ENCODE data around the gene ADCY3. TPM values are rescaled to one million over a fixed set of nuclear protein-coding genes. Genes with fewer than 3 reads are reported as not detected.

Gene ADCY3
- polyA plus RNA-seq, 3 donors: 2.5 to 9.3 (median 3.5) TPM

- TF ChIP-seq CTCF (IDR thresholded peaks at IDR 0.05): no peak
- H2AFZ ChIP-seq (ENCODE audit: insufficient read depth, low read depth, low read length, poor library complexity, severe bottlenecking): peak overlapping the region; percentile 68
- H3K9me3 ChIP-seq (replicated peaks in 1 of 2; ENCODE audit: control insufficient read depth in 1 of 2, insufficient read depth in 1 of 2, low read length in 2 of 2): no peaks in the 10 kb centered on the region
- H3K4me3 Mint-ChIP-seq: peak overlapping the region in 1 of 2 donors; percentile 33
- H3K9ac ChIP-seq (ENCODE audit: insufficient read depth, low read length, poor library complexity, severe bottlenecking): no peak overlapping the region
- H3K9me3 Mint-ChIP-seq: no peaks in the 10 kb centered on the region
- no peak overlapping the region for H3K4me2 ChIP-seq (replicated peaks; ENCODE audit: extremely low read depth, low read length, poor library complexity, severe bottlenecking)
- H3K27me3 ChIP-seq (ENCODE audit: control insufficient read depth in 2 of 2, insufficient read depth in 2 of 2, low read length in 2 of 2): no peaks in the 10 kb centered on the region
- peaks cover 16 to 22% of the 10 kb centered on the region in 2 donors for H3K4me1 ChIP-seq (ENCODE audit: control insufficient read depth in 1 of 2, insufficient read depth in 2 of 2, low read length in 2 of 2)
- H3K4me3 ChIP-seq (replicated peaks in 1 of 3; ENCODE audit: low read depth in 2 of 3, low read length in 3 of 3): no peak overlapping the region
- no peaks in the 10 kb centered on the region for H3K36me3 Mint-ChIP-seq
- peaks cover 0 to 7% (median 3%) of the 10 kb centered on the region in 3 donors for H3K27me3 Mint-ChIP-seq (ENCODE audit: low read depth in 3 of 3)
- peaks cover 6% of the 10 kb centered on the region for H3K4me1 Mint-ChIP-seq
- H3K36me3 ChIP-seq (replicated peaks in 1 of 2; ENCODE audit: control insufficient read depth in 1 of 2, insufficient read depth in 2 of 2, low read length in 2 of 2): no peaks in the 10 kb centered on the region
- DNase-seq: no peak
- peak overlapping the region in 2 of 7 donors; percentile 36 to 52 for H3K27ac Mint-ChIP-seq
- H3K79me2 ChIP-seq (ENCODE audit: insufficient read depth, low read length): no peaks in the 10 kb centered on the region
- H3K27ac ChIP-seq (ENCODE audit: low read depth in 1 of 2, low read length in 2 of 2): no peak overlapping the region
- 0% methylated on average over 5 of the region's 6 CpGs for WGBS (ENCODE audit: insufficient coverage)
- intact Hi-C loops (cut with micrococcal nuclease): no loop called here
- H4K20me1 ChIP-seq (ENCODE audit: insufficient read depth, low read length): no peaks in the 10 kb centered on the region
Observed at GRCh38 chr2:24930768-24931167, 10.7 kb upstream of the ADCY3 start.

- Histone ChIP-seq H3K9ac (ENCODE audit: insufficient read depth, low read length, poor library complexity, severe bottlenecking) (no peak overlapping the region), H3K4me2 (replicated peaks; ENCODE audit: extremely low read depth, low read length, poor library complexity, severe bottlenecking) (no peak overlapping the region), H3K27me3 (ENCODE audit: control insufficient read depth in 2 of 2, insufficient read depth in 2 of 2, low read length in 2 of 2) (no peaks in the 10 kb centered on the region), H3K79me2 (ENCODE audit: insufficient read depth, low read length) (no peaks in the 10 kb centered on the region), H3K27ac (ENCODE audit: low read depth in 1 of 2, low read length in 2 of 2) (no peak overlapping the region), H2AFZ (ENCODE audit: insufficient read depth, low read depth, low read length, poor library complexity, severe bottlenecking) (no peak overlapping the region), H3K36me3 (replicated peaks in 1 of 2; ENCODE audit: control insufficient read depth in 1 of 2, insufficient read depth in 2 of 2, low read length in 2 of 2) (no peaks in the 10 kb centered on the region), H3K4me1 (ENCODE audit: control insufficient read depth in 1 of 2, insufficient read depth in 2 of 2, low read length in 2 of 2) (peaks cover 16 to 22% of the 10 kb centered on the region in 2 donors), H3K9me3 (replicated peaks in 1 of 2; ENCODE audit: control insufficient read depth in 1 of 2, insufficient read depth in 1 of 2, low read length in 2 of 2) (no peaks in the 10 kb centered on the region), H3K4me3 (replicated peaks in 1 of 3; ENCODE audit: low read depth in 2 of 3, low read length in 3 of 3) (no peak overlapping the region), H4K20me1 (ENCODE audit: insufficient read depth, low read length) (no peaks in the 10 kb centered on the region)
- intact Hi-C loops (cut with micrococcal nuclease): no loop called here
- WGBS (ENCODE audit: insufficient coverage): no CpG with 5 or more reads among the region's 3 CpGs
- TF ChIP-seq CTCF (IDR thresholded peaks at IDR 0.05): no peak
- Mint-ChIP-seq H3K27me3 (ENCODE audit: low read depth in 3 of 3) (peaks cover 0 to 7% (median 3%) of the 10 kb centered on the region in 3 donors), H3K9me3 (no peaks in the 10 kb centered on the region), H3K36me3 (no peaks in the 10 kb centered on the region), H3K4me1 (peaks cover 6% of the 10 kb centered on the region), H3K4me3 (no peak overlapping the region), H3K27ac (no peak overlapping the region)
- no peak for DNase-seq
Observed at GRCh38 chr2:24929230-24929629, 9.2 kb upstream of the ADCY3 start.
